ENCODE results near the gene ZSWIM4. TPM values are rescaled to one million over a fixed set of nuclear protein-coding genes. Genes with fewer than 3 reads are reported as not detected.
A peak's percentile ranks its signal among the peaks of the same experiment; 100 is the strongest.

ZSWIM4 gene
- total and polyA plus RNA-seq, 8 donors = 5.5 to 14.3 (median 7.7) TPM

DNA sequence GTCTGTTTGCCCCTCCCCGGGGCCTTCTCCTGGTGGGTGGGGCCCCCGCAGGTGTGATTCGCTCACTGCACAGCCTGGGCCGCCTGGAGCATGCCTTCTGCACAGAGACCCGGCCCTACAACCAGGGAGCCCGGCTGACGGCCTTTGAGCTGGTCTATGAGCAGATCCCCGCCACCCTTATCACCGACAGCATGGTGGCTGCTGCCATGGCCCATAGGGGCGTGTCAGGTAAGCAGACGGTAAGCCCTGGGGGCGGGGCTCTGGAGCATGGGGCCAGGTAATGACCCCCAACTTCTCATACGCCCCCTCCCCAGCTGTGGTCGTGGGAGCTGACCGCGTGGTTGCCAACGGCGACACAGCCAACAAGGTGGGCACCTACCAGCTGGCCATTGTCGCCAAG is 26.7 kb upstream of the ZSWIM4 start:
- ATAC-seq (no peak), DNase-seq (no peak)
- no peak overlapping the region for H3K27ac ChIP-seq
- no peaks in the 10 kb centered on the region for H3K9me3 ChIP-seq
- H3K27me3 ChIP-seq = no peaks in the 10 kb centered on the region
- TF ChIP-seq, protein P1, sequence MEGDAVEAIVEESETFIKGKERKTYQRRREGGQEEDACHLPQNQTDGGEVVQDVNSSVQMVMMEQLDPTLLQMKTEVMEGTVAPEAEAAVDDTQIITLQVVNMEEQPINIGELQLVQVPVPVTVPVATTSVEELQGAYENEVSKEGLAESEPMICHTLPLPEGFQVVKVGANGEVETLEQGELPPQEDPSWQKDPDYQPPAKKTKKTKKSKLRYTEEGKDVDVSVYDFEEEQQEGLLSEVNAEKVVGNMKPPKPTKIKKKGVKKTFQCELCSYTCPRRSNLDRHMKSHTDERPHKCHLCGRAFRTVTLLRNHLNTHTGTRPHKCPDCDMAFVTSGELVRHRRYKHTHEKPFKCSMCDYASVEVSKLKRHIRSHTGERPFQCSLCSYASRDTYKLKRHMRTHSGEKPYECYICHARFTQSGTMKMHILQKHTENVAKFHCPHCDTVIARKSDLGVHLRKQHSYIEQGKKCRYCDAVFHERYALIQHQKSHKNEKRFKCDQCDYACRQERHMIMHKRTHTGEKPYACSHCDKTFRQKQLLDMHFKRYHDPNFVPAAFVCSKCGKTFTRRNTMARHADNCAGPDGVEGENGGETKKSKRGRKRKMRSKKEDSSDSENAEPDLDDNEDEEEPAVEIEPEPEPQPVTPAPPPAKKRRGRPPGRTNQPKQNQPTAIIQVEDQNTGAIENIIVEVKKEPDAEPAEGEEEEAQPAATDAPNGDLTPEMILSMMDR (IDR thresholded peaks at IDR 0.05) = no peak
- H3K4me3 ChIP-seq = no peak overlapping the region
- intact Hi-C loops (cut with DNase I) = no loop called here
- peaks cover 4 to 22% of the 10 kb centered on the region in 2 donors for H3K4me1 ChIP-seq
- peaks cover 0 to 48% of the 10 kb centered on the region in 2 donors for H3K36me3 ChIP-seq

DNA sequence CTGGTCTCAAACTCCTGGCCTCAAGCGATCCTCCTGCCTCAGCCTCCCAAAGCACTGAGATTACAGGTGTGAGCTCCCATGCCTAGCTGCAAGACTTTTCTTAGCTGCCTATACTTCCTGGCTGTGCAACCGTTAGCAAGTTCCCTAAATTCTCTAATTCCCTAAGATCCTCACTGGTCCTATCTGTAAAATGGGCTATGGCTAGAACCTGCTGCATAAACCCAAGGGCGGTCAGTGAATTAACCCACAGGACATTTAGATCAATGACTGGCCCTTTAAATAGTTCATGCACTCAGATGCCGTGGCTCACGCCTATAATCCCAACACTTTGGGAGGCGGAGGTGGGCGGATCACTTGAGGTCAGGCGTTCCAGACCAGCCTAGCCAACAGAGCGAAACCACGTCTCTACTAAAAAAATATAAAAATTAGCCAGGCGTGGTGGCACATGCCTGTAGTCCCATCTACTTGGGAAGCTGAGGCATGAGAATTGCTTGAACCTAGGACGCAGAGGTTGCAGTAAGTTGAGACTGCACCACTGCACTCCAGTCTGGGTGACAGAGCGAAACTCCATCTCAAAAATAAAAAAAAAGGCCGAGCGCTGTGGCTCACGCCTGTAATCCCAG is 25.1 kb upstream of the ZSWIM4 start:
- no peak overlapping the region for H3K4me3 ChIP-seq
- no peak overlapping the region for H3K27ac ChIP-seq
- intact Hi-C loops (cut with DNase I) = loop anchor here in 1 of 2 donors (10.0 kb wide), 1 partner anchor 95 kb away; no protein-coding TSS in a partner anchor
- ATAC-seq = no peak
- no peaks in the 10 kb centered on the region for H3K27me3 ChIP-seq
- no peaks in the 10 kb centered on the region for H3K9me3 ChIP-seq
- H3K36me3 ChIP-seq = peaks cover 0 to 48% of the 10 kb centered on the region in 2 donors
- TF ChIP-seq, protein P1 (IDR thresholded peaks at IDR 0.05) = no peak
- no peak for DNase-seq
- peaks cover 6 to 23% of the 10 kb centered on the region in 2 donors for H3K4me1 ChIP-seq

DNA sequence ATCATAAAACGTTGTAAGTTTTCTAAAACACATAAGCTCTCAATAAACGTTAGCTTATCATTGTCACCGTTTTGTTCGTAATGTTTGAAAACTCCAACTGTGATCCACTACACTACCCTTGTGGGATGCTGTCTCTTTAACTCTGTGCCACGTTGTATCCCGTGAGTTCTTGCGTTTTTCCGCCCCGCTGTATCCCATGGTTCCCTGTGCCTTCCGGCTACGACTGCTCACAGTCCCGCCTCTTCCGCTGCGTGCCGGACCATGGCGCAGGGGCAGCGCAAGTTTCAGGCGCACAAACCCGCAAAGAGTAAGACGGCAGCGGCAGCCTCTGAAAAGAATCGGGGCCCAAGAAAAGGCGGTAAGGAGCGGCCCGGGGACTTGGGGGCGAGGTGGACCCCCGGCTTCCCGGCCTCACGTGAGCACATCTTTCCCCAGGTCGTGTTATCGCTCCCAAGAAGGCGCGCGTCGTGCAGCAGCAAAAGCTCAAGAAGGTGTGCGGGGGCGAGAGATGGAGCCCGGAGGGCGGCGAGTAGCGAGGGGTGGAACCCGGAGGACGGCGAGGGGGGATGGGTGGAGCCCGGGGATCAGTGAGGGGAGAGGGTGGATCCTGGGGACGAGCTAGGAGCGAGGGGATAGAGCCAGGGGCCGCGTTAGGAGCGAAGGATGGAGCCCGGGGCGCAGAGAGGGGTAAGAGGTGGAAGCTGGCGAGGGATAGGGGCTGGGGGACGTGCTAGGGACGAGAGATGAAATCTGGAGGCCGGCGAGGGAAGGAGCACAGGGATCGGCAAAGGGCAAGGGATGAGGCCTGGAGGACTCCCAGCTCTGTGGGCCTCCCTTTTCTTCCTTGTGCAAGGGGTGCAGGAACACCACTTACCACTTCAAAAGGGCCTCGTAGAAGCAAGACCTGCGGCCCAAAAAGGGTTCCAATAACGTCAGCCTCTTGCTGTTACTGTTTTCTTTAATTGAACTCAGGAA is 20.7 kb upstream of the ZSWIM4 start, which contains the start of gene C19orf53:
C19orf53 (plus strand) TSS at position 240 of the 975 bp plus-strand sequence; CDS start at position 262, 22 bp downstream.
- peaks cover 0 to 61% of the 10 kb centered on the region in 2 donors for H3K36me3 ChIP-seq
- peaks cover 7 to 20% of the 10 kb centered on the region in 2 donors for H3K4me1 ChIP-seq
- ATAC-seq (peak; percentile 99), DNase-seq (peak; percentile 88 to 96 (median 93))
- intact Hi-C loops (cut with DNase I) = loop anchor here in 1 of 2 donors (10.0 kb wide), 1 partner anchor 90 kb away; no protein-coding TSS in a partner anchor
- TF ChIP-seq, protein P1 (IDR thresholded peaks at IDR 0.05) = no peak
- no peaks in the 10 kb centered on the region for H3K27me3 ChIP-seq
- peak within 1 kb of the TSS; percentile 74 to 84 for H3K27ac ChIP-seq
- H3K9me3 ChIP-seq = no peaks in the 10 kb centered on the region
- peak within 1 kb of the TSS; percentile 81 to 83 for H3K4me3 ChIP-seq

GRCh38 chr19:13778398-13778797 is 16.8 kb upstream of the ZSWIM4 start:
- H3K27me3 ChIP-seq = no peaks in the 10 kb centered on the region
- peaks cover 0 to 31% of the 10 kb centered on the region in 2 donors for H3K36me3 ChIP-seq
- H3K9me3 ChIP-seq = no peaks in the 10 kb centered on the region
- H3K4me1 ChIP-seq = peaks cover 10 to 42% of the 10 kb centered on the region in 2 donors
- DNase-seq (no peak), ATAC-seq (no peak)
- TF ChIP-seq, protein P1 (IDR thresholded peaks at IDR 0.05) = no peak
- H3K4me3 ChIP-seq = no peak overlapping the region
- no peak overlapping the region for H3K27ac ChIP-seq
- intact Hi-C loops (cut with DNase I) = loop anchor here in 1 of 2 donors (10.0 kb wide), 1 partner anchor 86 kb away; no protein-coding TSS in a partner anchor

Data from left lung (tissue), 10 donors.